C4-2B (cell line): Measurements from ENCODE around the gene ACVR1B.

ENCODE experiments used
- ZFX ChIP-seq: fragments of 450-650 bp; IDR thresholded peaks from 2 replicates; pipeline ENCODE4 v1.6.1; 2017
- TF ChIP-seq, protein P1 (sequence below): fragments of 450-650 bp; conservative IDR thresholded peaks from 2 replicates; pipeline ENCODE4 v1.5.1; 2017; ENCODE audit warnings: mild to moderate bottlenecking

GRCh38 chr12:51938726-51939125, 12.8 kb upstream of the ACVR1B start:
- TF ChIP-seq, protein P1, sequence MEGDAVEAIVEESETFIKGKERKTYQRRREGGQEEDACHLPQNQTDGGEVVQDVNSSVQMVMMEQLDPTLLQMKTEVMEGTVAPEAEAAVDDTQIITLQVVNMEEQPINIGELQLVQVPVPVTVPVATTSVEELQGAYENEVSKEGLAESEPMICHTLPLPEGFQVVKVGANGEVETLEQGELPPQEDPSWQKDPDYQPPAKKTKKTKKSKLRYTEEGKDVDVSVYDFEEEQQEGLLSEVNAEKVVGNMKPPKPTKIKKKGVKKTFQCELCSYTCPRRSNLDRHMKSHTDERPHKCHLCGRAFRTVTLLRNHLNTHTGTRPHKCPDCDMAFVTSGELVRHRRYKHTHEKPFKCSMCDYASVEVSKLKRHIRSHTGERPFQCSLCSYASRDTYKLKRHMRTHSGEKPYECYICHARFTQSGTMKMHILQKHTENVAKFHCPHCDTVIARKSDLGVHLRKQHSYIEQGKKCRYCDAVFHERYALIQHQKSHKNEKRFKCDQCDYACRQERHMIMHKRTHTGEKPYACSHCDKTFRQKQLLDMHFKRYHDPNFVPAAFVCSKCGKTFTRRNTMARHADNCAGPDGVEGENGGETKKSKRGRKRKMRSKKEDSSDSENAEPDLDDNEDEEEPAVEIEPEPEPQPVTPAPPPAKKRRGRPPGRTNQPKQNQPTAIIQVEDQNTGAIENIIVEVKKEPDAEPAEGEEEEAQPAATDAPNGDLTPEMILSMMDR, result no peak
- no peak for TF ChIP-seq ZFX
